HCT116 (cell line): ENCODE data around the gene MRTFB. TPM values are rescaled to one million over a fixed set of nuclear protein-coding genes. Genes with fewer than 3 reads are reported as not detected.

Experiments used
- ATAC-seq: fragments of 200-7000 bp; cut with Tn5 transposase; 2 replicates; pipeline ENCODE4 v1.9.1; 2020; ENCODE audit warnings: mild to moderate bottlenecking, moderate library complexity
- BruUV-seq: library from RNA; stranded (reverse); fragments of 400-500 nt; replicated peaks from 2 replicates; lab custom pipeline; 2021; lab: Mats Ljungman, UMichigan
- CTCF ChIA-PET: fragments of 300-600 bp; sonication (Branson Sonifier 250); formaldehyde crosslinking; loops from one replicate; lab custom pipeline; 2021; ENCODE audit warnings: antibody characterized with exemption; lab: Charles Lee
- POLR2A ChIA-PET: fragments of 300-600, 350-600 bp; sonication (Branson Sonifier 250); formaldehyde crosslinking; loops from one replicate; lab custom pipeline; 2021; ENCODE audit warnings: antibody characterized with exemption; lab: Charles Lee
- RAD21 ChIA-PET, 2 experiments: fragments of 300-600 bp; sonication (Branson Sonifier 250); formaldehyde crosslinking; loops; one replicate each; lab custom pipeline; 2023; ENCODE audit warnings: low total read pairs in 2 of 2; ENCODE audit not compliant: uncharacterized antibody in 2 of 2, unreplicated experiment in 2 of 2, low non-redundant PET in 1 of 2; lab: Charles Lee
- DNase-seq: peaks from one replicate; pipeline ENCODE4 v3.0.0-alpha.2; 2010; ENCODE audit warnings: low read depth, low spot score
- H2AFZ ChIP-seq: fragments of 200-600 bp; shearing (Covaris generic), sonication (generic); 2 replicates; pipeline ENCODE4 v1.6.1; 2017; ENCODE audit warnings: low read depth, mixed run types, mixed read lengths, antibody characterized with exemption, low read length; ENCODE audit not compliant: poor library complexity, severe bottlenecking
- H3K27ac ChIP-seq: 2 replicates; pipeline ENCODE4 v1.5.1; 2012; ENCODE audit warnings: low read depth, low read length
- H3K27me3 ChIP-seq: fragments of 200-600 bp; sonication (generic); 2 replicates; pipeline ENCODE4 v1.6.1; 2016; ENCODE audit warnings: mixed run types, low read length, mixed read lengths; ENCODE audit not compliant: insufficient read depth
- H3K36me3 ChIP-seq, 2 experiments: fragments of 200-500 bp in 1 of 2; fragments of 200-600 bp in 1 of 2; sonication (Bioruptor generic) in 1 of 2; sonication (generic) in 1 of 2; 2 replicates each; pipeline versions ENCODE4 v1.5.1 to v1.6.1; 2014 to 2016; ENCODE audit warnings: low read length in 2 of 2, inconsistent platforms in 1 of 2, mixed read lengths in 1 of 2, mixed run types in 1 of 2; ENCODE audit not compliant: insufficient read depth in 2 of 2, control insufficient read depth in 1 of 2
- H3K4me1 ChIP-seq, 2 experiments: fragments of 200-600 bp in 1 of 2; sonication (generic) in 1 of 2; 2 replicates each; pipeline versions ENCODE4 v1.5.1 to v1.6.1; 2012 to 2017; ENCODE audit warnings: low read length in 2 of 2, inconsistent platforms in 1 of 2, mild to moderate bottlenecking in 1 of 2, mixed read lengths in 1 of 2, mixed run types in 1 of 2, moderate library complexity in 1 of 2; ENCODE audit not compliant: insufficient read depth in 2 of 2, control insufficient read depth in 1 of 2
- H3K4me2 ChIP-seq: fragments of 200-600 bp; sonication (generic); 2 replicates; pipeline ENCODE4 v1.6.1; 2017; ENCODE audit warnings: mixed run types, low read length, mixed read lengths
- H3K4me3 ChIP-seq, 2 experiments: fragments of 200-600 bp in 1 of 2; sonication (generic) in 1 of 2; replicated peaks in 1 of 2; 2 replicates each; pipeline ENCODE4 v1.5.1; 2011 to 2016; ENCODE audit warnings: low read length in 2 of 2, control low read depth in 1 of 2, low read depth in 1 of 2, mild to moderate bottlenecking in 1 of 2, mixed read lengths in 1 of 2, mixed run types in 1 of 2
- H3K79me2 ChIP-seq: fragments of 200-600 bp; sonication (generic); 2 replicates; pipeline ENCODE4 v1.6.1; 2017; ENCODE audit warnings: mild to moderate bottlenecking, mixed run types, low read length, moderate library complexity, mixed read lengths; ENCODE audit not compliant: insufficient read depth
- H3K9ac ChIP-seq: fragments of 200-600 bp; sonication (generic); 2 replicates; pipeline ENCODE4 v1.6.1; 2016; ENCODE audit warnings: low read length, mixed read lengths
- H3K9me2 ChIP-seq: fragments of 200-600 bp; sonication (generic), shearing (Covaris generic); 2 replicates; pipeline ENCODE4 v1.6.1; 2017; ENCODE audit warnings: mixed run types, mild to moderate bottlenecking, moderate library complexity; ENCODE audit not compliant: insufficient read depth
- H3K9me3 ChIP-seq, 2 experiments: fragments of 200-500 bp in 1 of 2; fragments of 200-600 bp in 1 of 2; sonication (Bioruptor generic) in 1 of 2; sonication (generic) in 1 of 2; 2 replicates each; pipeline ENCODE4 v1.6.1; 2014 to 2017; ENCODE audit warnings: low read length in 2 of 2, mixed read lengths in 2 of 2, inconsistent platforms in 1 of 2, low read depth in 1 of 2, mild to moderate bottlenecking in 1 of 2, mixed run types in 1 of 2, moderate library complexity in 1 of 2; ENCODE audit not compliant: control insufficient read depth in 1 of 2, insufficient read depth in 1 of 2
- H4K20me1 ChIP-seq: fragments of 200-600 bp; sonication (generic), shearing (Covaris generic); 2 replicates; pipeline ENCODE4 v1.6.1; 2017; ENCODE audit warnings: mixed run types, mild to moderate bottlenecking, moderate library complexity; ENCODE audit not compliant: insufficient read depth
- CBX3 ChIP-seq: IDR thresholded peaks from 2 replicates; pipeline ENCODE4 v1.6.1; 2012; ENCODE audit warnings: low read depth
- EGR1 ChIP-seq: IDR thresholded peaks from 2 replicates; pipeline ENCODE4 v1.6.1; 2012; ENCODE audit warnings: low read depth
- POLR2AphosphoS5 ChIP-seq: IDR thresholded peaks from 2 replicates; pipeline ENCODE4 v1.6.1; 2011; ENCODE audit warnings: mild to moderate bottlenecking, low read depth, low read length, moderate library complexity
- RAD21 ChIP-seq: IDR thresholded peaks from 2 replicates; pipeline ENCODE4 v1.6.1; 2012; ENCODE audit warnings: low read depth, mild to moderate bottlenecking
- SIN3A ChIP-seq: IDR thresholded peaks from 2 replicates; pipeline ENCODE4 v1.6.1; 2012; ENCODE audit warnings: low read depth
- SP1 ChIP-seq: IDR thresholded peaks from 2 replicates; pipeline ENCODE4 v1.6.1; 2012; ENCODE audit warnings: low read depth
- SRF ChIP-seq: IDR thresholded peaks from 2 replicates; pipeline ENCODE4 v1.6.1; 2012; ENCODE audit warnings: low read depth
- TCF7L2 ChIP-seq: IDR thresholded peaks from 2 replicates; pipeline ENCODE4 v1.7.0; 2011; ENCODE audit warnings: borderline replicate concordance, inconsistent platforms; ENCODE audit not compliant: insufficient read depth, insufficient read length; ENCODE audit errors: extremely low read depth
- YY1 ChIP-seq: IDR thresholded peaks from 2 replicates; pipeline ENCODE4 v1.6.1; 2011; ENCODE audit warnings: low read length, low read depth, moderate library complexity, mild to moderate bottlenecking; ENCODE audit not compliant: insufficient replicate concordance; ENCODE audit errors: extremely low read depth
- ZNF274 ChIP-seq: fragments of 200-500 bp; sonication (Bioruptor generic); IDR thresholded peaks from 2 replicates; pipeline ENCODE4 v1.6.1; 2014; ENCODE audit warnings: mild to moderate bottlenecking, low read depth, low read length, inconsistent platforms
- intact Hi-C: fragments of 100-400 bp; cut with micrococcal nuclease; formaldehyde crosslinking; loops from 2 replicates; pipeline ENCODE4 v1.10.0; 2022
- total RNA-seq: library from RNA; stranded (reverse); gene quantifications from one replicate; pipeline ENCODE4 v1.2.1, GENCODE V29; 2021; ENCODE audit not compliant: unreplicated experiment

The MRTFB gene
- total RNA-seq, 1 experiment from 2014 or later: 39.0 TPM

DNA sequence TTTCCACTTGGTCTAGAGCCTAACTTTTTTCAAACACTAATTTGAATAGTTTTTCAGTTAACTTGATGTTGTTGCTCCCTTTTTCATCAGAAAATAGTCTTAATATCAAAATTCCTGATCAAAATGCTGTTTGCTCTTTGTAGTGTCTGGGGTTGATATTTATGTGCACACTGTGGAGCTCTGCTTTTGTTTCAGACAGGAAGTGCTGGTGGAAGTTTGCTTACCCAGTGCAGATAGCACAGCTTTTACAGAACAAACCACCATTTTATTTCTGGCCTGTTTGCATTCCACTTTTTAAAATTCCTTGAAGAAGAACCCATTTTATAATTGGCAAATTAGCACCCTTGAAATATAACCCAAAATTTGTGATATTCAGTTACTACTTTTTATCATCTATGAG lies 125.4 kb downstream of the MRTFB start:
- H2AFZ ChIP-seq: no peak overlapping the region
- POLR2A ChIA-PET: interaction anchor here (0.7 kb wide), 1 partner anchor 276 kb away, joined by 3 read pairs; the partner anchor contains the start of gene ERCC4
- no peak for TF ChIP-seq RAD21
- no peak for TF ChIP-seq SRF
- TF ChIP-seq ZNF274: no peak
- no peak for TF ChIP-seq TCF7L2
- TF ChIP-seq, all 23 proteins: peak for 0
- no peak overlapping the region for H3K27ac ChIP-seq
- 0 out of 4 replicates have a peak, but pooled peaks cover 0 to 2% of the 10 kb centered on the region in 2 experiments for H3K4me1 ChIP-seq
- H3K4me2 ChIP-seq: no peak overlapping the region
- intact Hi-C loops: no loop called here
- H4K20me1 ChIP-seq: no peaks in the 10 kb centered on the region
- H3K4me3 ChIP-seq: no peak overlapping the region
- CTCF ChIA-PET: no interaction called here
- H3K36me3 ChIP-seq: no peaks in the 10 kb centered on the region
- ATAC-seq: no peak
- RAD21 ChIA-PET: no interaction called here
- H3K9ac ChIP-seq: no peak overlapping the region
- no peaks in the 10 kb centered on the region for H3K79me2 ChIP-seq
- no peaks in the 10 kb centered on the region for H3K9me2 ChIP-seq
- no peaks in the 10 kb centered on the region for H3K27me3 ChIP-seq
- H3K9me3 ChIP-seq: no peaks in the 10 kb centered on the region
- DNase-seq: no peak
- BruUV-seq: no TSS peak

DNA sequence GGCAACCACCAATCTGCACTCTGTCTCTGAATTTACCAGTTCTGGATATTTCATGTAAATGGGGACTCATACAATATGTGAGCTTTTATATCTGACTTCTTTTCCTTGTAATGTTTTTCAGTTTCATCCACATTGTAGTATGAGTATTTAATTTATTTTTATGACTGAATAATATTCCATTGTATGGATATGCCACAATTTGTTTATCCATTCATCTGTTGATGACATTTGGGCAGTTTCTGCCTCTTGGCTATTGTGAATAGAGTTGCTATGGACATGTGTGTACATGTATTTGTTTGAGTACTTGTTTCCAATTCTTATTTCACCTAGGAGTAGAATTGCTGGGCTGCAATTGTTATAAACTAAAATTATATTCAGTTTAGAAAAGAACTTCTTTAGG lies 126.9 kb downstream of the MRTFB start:
- 0 out of 4 replicates have a peak, but pooled peaks cover 0 to 2% of the 10 kb centered on the region in 2 experiments for H3K4me1 ChIP-seq
- no peak overlapping the region for H3K4me2 ChIP-seq
- DNase-seq: no peak
- no peak overlapping the region for H3K9ac ChIP-seq
- H3K9me3 ChIP-seq: no peaks in the 10 kb centered on the region
- no peaks in the 10 kb centered on the region for H3K9me2 ChIP-seq
- ChIA-PET RAD21 (no interaction called here), POLR2A (no interaction called here), CTCF (no interaction called here)
- TF ChIP-seq CBX3: no peak
- no peak for TF ChIP-seq ZNF274
- TF ChIP-seq SIN3A: no peak
- TF ChIP-seq EGR1: no peak
- TF ChIP-seq POLR2AphosphoS5: no peak
- no peak for TF ChIP-seq YY1
- no peak for TF ChIP-seq SP1
- BruUV-seq: no TSS peak
- H3K79me2 ChIP-seq: no peaks in the 10 kb centered on the region
- no peaks in the 10 kb centered on the region for H3K27me3 ChIP-seq
- ATAC-seq: no peak
- intact Hi-C loops: no loop called here
- no peak overlapping the region for H2AFZ ChIP-seq
- no peak overlapping the region for H3K27ac ChIP-seq
- no peaks in the 10 kb centered on the region for H4K20me1 ChIP-seq
- H3K36me3 ChIP-seq: no peaks in the 10 kb centered on the region
- no peak overlapping the region for H3K4me3 ChIP-seq
